ENCODE measurements around the gene SMCO4. TPM values are rescaled to one million over a fixed set of nuclear protein-coding genes. Genes with fewer than 3 reads are reported as not detected.

SMCO4 gene
- total RNA-seq, 6 experiments from 2014 or later: 8.6 to 13.1 (median 11.0) TPM

DNA sequence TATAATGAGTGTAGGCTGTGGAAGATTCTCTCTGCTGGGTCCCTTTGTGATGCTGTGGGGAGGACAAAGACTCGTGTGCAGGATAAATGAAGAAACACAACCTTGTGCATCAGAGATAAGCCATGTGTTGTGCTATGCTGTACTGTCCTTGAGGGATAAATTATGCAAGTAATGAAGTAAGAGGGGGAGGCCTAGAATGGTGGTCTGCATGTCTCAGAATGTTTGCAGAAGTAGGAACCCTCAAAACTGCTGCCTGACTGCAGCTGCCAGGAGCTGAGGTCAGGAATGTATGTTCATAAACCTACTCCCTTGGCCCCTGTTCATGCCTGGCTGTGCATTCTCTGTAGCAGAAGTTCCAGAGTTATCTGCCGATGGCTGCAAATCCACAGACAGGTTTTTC is 4.6 kb upstream of the SMCO4 start:
- Mint-ChIP-seq H3K27me3 (ENCODE audit: insufficient read depth) (peaks cover 36% of the 10 kb centered on the region), H3K36me3 (ENCODE audit: low read depth) (no peaks in the 10 kb centered on the region), H3K9me3 (no peaks in the 10 kb centered on the region), H3K27ac (no peak overlapping the region), H3K4me1 (ENCODE audit: low read depth) (peaks cover 7% of the 10 kb centered on the region), H3K4me3 (no peak overlapping the region)
- TF ChIP-seq, protein P1, sequence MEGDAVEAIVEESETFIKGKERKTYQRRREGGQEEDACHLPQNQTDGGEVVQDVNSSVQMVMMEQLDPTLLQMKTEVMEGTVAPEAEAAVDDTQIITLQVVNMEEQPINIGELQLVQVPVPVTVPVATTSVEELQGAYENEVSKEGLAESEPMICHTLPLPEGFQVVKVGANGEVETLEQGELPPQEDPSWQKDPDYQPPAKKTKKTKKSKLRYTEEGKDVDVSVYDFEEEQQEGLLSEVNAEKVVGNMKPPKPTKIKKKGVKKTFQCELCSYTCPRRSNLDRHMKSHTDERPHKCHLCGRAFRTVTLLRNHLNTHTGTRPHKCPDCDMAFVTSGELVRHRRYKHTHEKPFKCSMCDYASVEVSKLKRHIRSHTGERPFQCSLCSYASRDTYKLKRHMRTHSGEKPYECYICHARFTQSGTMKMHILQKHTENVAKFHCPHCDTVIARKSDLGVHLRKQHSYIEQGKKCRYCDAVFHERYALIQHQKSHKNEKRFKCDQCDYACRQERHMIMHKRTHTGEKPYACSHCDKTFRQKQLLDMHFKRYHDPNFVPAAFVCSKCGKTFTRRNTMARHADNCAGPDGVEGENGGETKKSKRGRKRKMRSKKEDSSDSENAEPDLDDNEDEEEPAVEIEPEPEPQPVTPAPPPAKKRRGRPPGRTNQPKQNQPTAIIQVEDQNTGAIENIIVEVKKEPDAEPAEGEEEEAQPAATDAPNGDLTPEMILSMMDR (IDR thresholded peaks at IDR 0.05): no peak
- no peak for DNase-seq

DNA sequence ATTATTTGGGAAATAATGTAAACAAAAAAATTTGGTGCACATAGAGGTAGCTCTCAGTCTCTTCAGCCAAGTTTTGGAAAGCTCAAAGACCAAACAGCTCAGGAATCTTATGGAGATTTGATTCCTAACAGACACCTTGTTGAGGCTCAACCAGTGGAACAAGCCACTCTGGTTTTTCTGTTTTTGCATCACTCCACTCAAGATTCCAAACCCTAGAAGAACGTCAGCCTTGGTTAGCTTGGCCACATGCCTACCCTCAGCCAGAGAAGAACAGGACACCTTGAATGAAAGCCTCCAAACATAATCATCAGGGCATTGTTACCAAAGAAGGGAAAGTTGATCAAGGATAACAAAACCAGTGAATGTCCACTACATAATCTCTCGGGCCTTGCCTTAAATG is 3.8 kb upstream of the SMCO4 start:
- no peaks in the 10 kb centered on the region for H3K36me3 Mint-ChIP-seq (ENCODE audit: low read depth)

DNA sequence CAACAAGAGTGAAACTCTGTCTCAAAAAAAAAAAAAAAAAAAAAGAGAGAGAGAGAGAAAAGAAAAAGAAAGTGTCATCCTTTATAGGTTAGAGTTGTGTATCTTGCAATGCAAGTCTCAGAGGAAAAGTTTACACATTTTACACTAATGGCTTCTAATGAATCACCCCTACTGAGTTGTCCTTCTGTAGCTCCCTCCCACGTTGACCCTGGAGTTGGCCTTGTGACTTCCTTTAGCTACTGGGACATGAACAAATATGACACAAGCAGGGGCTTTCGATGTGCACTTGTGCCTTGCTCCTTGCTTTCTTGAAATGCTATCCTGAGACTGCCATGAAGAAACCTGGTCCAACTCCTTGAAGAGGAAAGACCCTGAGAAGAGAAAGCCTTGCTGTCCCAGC is 2.4 kb upstream of the SMCO4 start:
- Mint-ChIP-seq H3K4me1 (ENCODE audit: low read depth) (peaks cover 22% of the 10 kb centered on the region), H3K27me3 (ENCODE audit: insufficient read depth) (peaks cover 28% of the 10 kb centered on the region), H3K27ac (no peak overlapping the region), H3K9me3 (no peaks in the 10 kb centered on the region), H3K36me3 (ENCODE audit: low read depth) (no peaks in the 10 kb centered on the region), H3K4me3 (no peak overlapping the region)
- no peak for DNase-seq
- TF ChIP-seq, protein P1 (IDR thresholded peaks at IDR 0.05): no peak

More for the DNA sequence above, 3.8 kb upstream of the SMCO4 start:
- H3K27ac Mint-ChIP-seq: no peak overlapping the region
- DNase-seq: no peak
- H3K9me3 Mint-ChIP-seq: no peaks in the 10 kb centered on the region
- peaks cover 11% of the 10 kb centered on the region for H3K4me1 Mint-ChIP-seq (ENCODE audit: low read depth)
- no peak overlapping the region for H3K4me3 Mint-ChIP-seq
- H3K27me3 Mint-ChIP-seq (ENCODE audit: insufficient read depth): peaks cover 35% of the 10 kb centered on the region
- TF ChIP-seq, protein P1 (IDR thresholded peaks at IDR 0.05): no peak

DNA sequence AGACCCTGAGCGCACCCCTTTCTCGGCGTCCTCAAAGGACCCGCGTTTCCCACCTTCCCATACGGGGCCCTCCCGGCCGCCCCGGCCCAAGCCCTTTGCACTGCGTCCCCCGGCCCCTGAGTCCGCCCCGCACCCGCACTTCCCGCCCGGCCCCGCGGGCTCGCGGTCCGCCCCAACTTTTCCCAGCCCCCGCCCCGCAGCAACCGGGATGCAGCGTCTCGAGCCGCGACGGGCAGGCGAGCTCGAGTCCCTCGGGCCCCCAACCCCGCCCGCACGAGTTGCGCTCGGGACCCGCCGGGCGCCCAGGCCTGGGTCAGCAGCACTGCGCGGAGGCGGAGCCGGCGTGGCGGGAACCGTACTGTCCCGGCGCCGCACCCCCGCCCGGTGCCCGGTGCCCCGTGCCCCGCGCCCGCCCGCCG is 371 bp downstream of the SMCO4 start:
- Mint-ChIP-seq H3K27ac (peak overlapping the region; percentile 84; the same call in 1 of the 2 replicates), H3K27me3 (ENCODE audit: insufficient read depth) (peaks cover 16% of the 10 kb centered on the region), H3K4me1 (ENCODE audit: low read depth) (peaks cover 22% of the 10 kb centered on the region), H3K4me3 (peak overlapping the region; percentile 87), H3K36me3 (ENCODE audit: low read depth) (no peaks in the 10 kb centered on the region), H3K9me3 (no peaks in the 10 kb centered on the region)
- no peak for DNase-seq
- TF ChIP-seq, protein P1 (IDR thresholded peaks at IDR 0.05): no peak

DNA sequence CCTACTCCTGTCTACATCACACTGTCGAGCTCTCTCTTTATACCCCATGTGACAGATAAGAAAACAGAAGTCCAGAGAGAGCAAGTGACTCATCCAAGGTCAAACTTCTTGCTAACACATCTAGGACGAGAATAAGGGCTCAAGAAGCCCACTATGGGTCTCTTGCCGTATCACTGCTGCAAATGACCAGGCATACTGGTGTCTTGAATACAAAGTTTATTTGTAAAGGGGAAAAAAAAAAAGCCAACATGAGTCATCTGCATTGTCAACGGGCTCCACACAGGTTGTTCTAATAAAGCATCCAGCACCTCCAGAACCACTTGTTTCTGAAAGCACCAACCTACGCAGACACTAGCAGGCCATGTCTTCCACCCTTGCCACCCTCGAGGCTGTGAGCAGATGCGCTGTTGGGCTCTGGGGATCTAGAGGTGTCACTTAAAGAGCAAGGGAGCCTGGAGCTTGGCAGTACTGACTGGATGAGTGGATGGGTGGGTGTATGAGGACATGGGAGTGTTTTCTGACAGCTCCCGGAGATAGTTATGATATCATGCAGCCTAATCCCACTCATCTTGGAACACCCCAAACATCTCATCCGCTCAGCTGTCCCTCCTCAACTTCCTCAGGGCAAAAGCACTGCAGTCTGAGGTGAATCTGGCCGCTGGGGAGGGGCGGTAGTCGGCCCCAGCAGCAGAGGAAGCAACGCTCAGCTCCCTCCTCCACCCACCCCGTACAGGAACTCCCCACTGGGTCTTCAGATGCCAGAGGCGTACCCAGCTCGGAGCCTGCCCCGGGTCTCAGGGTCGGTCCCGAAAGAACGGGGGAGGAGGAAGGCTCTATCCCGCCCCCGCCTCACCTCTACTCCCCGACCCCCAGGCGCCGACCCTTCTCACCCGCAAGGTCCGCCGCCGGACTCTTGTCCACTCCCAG is 1.0 kb downstream of the SMCO4 start:
- DNase-seq: peak; percentile 60
- peak overlapping the region; percentile 84 for H3K27ac Mint-ChIP-seq

More for the DNA sequence above, 1.0 kb downstream of the SMCO4 start:
- Mint-ChIP-seq H3K27me3 (ENCODE audit: insufficient read depth) (peaks cover 11% of the 10 kb centered on the region), H3K9me3 (no peaks in the 10 kb centered on the region), H3K4me3 (peak overlapping the region; percentile 87), H3K36me3 (ENCODE audit: low read depth) (no peaks in the 10 kb centered on the region), H3K4me1 (ENCODE audit: low read depth) (peaks cover 22% of the 10 kb centered on the region)
- TF ChIP-seq, protein P1 (IDR thresholded peaks at IDR 0.05): no peak

All from HFFc6 (cell line).